Coronary artery (tissue), 2 donors: Measurements from ENCODE around the gene ZNF14.
A peak's percentile ranks its signal among the peaks of the same experiment; 100 is the strongest.
"Not testable (repeated sequence)": the region's sequence is repeated elsewhere in the genome, so short reads cannot be mapped to it uniquely, and the experiment has no call there.

Experiments
- DNase-seq: peaks from one replicate; pipeline ENCODE4 v3.0.0-alpha.2; 2017; ENCODE audit warnings: low spot score
- H3K27ac ChIP-seq, 2 donors: fragments of 200-600 bp; sonication (generic); one replicate each; pipeline ENCODE4 v1.5.1; 2016 to 2019
- H3K4me3 ChIP-seq: fragments of 200-600 bp; sonication (generic); 2 replicates; pipeline ENCODE4 v1.5.1; 2016; ENCODE audit warnings: mild to moderate bottlenecking, moderate library complexity
- CTCF ChIP-seq: fragments of 200-600 bp; sonication (generic); IDR thresholded peaks from one replicate; pipeline ENCODE4 v1.5.1; 2019; ENCODE audit warnings: antibody characterized with exemption

Gene ZNF14

GRCh38 chr19:19674315-19674714, 58.6 kb downstream of the ZNF14 start:
- Histone ChIP-seq H3K4me3 (no peak overlapping the region), H3K27ac (no peak overlapping the region)
- DNase-seq: no peak
- TF ChIP-seq CTCF: no peak

- Histone ChIP-seq H3K4me3 (no peak overlapping the region), H3K27ac (no peak overlapping the region)
- no peak for DNase-seq
- no peak for TF ChIP-seq CTCF
Measured at GRCh38 chr19:19672816-19673215, 60.1 kb downstream of the ZNF14 start.

GRCh38 chr19:19670070-19670551, 62.8 kb downstream of the ZNF14 start:
- TF ChIP-seq CTCF: no peak
- no peak for DNase-seq
- Histone ChIP-seq H3K4me3 (peak overlapping the region; percentile 89), H3K27ac (no peak overlapping the region)

- no peak for TF ChIP-seq CTCF
- Histone ChIP-seq H3K27ac (peak within 1 kb of the TSS; percentile 65 to 85), H3K4me3 (peak within 1 kb of the TSS; percentile 89)
- peak; percentile 96 for DNase-seq
Measured at GRCh38 chr19:19668230-19669012, 64.5 kb downstream of the ZNF14 start, which contains the start of gene ZNF101. ZNF101 (plus strand) TSS chr19:19668839; CDS start chr19:19668964, 125 bp downstream.

- DNase-seq, H3K27ac ChIP-seq, H3K4me3 ChIP-seq: not testable (repeated sequence)
Measured at GRCh38 chr19:19665420-19665948, 67.4 kb downstream of the ZNF14 start.

GRCh38 chr19:19663256-19664120, 69.4 kb downstream of the ZNF14 start, which contains the start of gene ATP13A1:
ATP13A1 (minus strand) TSS chr19:19663676; CDS start chr19:19663666, 10 bp downstream.
- DNase-seq: peak; percentile 98
- Histone ChIP-seq H3K27ac (peak within 1 kb of the TSS; percentile 80 to 93), H3K4me3 (peak within 1 kb of the TSS; percentile 98)
- no peak for TF ChIP-seq CTCF

GRCh38 chr19:19662871-19663255, 70.0 kb downstream of the ZNF14 start:
- no peak for TF ChIP-seq CTCF
- H3K27ac ChIP-seq: peak overlapping the region; percentile 80 to 93
- peak overlapping the region; percentile 98 for H3K4me3 ChIP-seq
- DNase-seq: no peak
